ENCODE results near the gene SEMA4A. TPM values are rescaled to one million over a fixed set of nuclear protein-coding genes. Genes with fewer than 3 reads are reported as not detected.

Gene SEMA4A
- total and polyA plus RNA-seq, 9 of the 15 experiments (the other 6 are each of a cell fraction or from before 2014, with no cell fraction given) = 0.04 to 1.7 (median 0.45) TPM

DNA sequence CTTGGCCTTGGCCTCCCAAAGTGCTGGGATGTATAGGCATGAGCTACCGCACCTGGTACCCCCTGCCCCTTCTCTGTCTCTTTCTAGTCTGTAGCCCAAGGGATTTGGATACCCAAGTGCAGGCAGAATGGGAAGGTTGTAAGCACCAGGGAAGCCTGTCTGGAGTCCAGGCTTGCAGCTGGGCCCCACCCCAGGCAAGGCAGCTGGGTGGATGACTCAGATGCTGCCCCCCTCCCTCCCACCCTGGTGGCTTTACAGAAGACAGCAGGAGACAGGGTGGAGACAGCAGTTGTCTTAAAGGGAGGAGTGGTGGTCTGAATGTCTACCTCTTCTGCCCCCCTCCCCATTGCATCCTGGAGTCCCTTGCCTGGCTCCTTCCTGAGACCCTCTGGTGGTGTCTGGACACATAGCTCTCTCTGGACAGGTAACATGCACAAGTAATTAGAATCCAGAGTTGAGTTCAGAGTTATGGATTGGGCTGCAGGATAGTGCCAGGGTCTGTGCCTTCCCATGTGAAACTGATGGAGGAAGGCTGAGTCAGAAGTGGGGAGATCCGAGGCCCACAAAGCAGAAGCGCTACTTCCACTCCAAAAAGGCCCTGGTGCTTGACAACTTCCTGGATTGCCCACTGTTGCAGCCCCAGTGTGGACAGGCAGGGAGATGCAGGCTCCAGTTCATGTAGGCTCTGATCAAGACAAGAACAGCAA is 33.7 kb upstream of the SEMA4A start (continued):
- no peak for TF ChIP-seq HOXB6 (CRISPR knock-in tag; IDR thresholded peaks at IDR 0.05; ENCODE audit: borderline replicate concordance)
- TF ChIP-seq, protein P1, sequence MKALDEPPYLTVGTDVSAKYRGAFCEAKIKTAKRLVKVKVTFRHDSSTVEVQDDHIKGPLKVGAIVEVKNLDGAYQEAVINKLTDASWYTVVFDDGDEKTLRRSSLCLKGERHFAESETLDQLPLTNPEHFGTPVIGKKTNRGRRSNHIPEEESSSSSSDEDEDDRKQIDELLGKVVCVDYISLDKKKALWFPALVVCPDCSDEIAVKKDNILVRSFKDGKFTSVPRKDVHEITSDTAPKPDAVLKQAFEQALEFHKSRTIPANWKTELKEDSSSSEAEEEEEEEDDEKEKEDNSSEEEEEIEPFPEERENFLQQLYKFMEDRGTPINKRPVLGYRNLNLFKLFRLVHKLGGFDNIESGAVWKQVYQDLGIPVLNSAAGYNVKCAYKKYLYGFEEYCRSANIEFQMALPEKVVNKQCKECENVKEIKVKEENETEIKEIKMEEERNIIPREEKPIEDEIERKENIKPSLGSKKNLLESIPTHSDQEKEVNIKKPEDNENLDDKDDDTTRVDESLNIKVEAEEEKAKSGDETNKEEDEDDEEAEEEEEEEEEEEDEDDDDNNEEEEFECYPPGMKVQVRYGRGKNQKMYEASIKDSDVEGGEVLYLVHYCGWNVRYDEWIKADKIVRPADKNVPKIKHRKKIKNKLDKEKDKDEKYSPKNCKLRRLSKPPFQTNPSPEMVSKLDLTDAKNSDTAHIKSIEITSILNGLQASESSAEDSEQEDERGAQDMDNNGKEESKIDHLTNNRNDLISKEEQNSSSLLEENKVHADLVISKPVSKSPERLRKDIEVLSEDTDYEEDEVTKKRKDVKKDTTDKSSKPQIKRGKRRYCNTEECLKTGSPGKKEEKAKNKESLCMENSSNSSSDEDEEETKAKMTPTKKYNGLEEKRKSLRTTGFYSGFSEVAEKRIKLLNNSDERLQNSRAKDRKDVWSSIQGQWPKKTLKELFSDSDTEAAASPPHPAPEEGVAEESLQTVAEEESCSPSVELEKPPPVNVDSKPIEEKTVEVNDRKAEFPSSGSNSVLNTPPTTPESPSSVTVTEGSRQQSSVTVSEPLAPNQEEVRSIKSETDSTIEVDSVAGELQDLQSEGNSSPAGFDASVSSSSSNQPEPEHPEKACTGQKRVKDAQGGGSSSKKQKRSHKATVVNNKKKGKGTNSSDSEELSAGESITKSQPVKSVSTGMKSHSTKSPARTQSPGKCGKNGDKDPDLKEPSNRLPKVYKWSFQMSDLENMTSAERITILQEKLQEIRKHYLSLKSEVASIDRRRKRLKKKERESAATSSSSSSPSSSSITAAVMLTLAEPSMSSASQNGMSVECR (CRISPR knock-in tag; IDR thresholded peaks at IDR 0.05) = peak; percentile 25
- TF ChIP-seq, protein P2, sequence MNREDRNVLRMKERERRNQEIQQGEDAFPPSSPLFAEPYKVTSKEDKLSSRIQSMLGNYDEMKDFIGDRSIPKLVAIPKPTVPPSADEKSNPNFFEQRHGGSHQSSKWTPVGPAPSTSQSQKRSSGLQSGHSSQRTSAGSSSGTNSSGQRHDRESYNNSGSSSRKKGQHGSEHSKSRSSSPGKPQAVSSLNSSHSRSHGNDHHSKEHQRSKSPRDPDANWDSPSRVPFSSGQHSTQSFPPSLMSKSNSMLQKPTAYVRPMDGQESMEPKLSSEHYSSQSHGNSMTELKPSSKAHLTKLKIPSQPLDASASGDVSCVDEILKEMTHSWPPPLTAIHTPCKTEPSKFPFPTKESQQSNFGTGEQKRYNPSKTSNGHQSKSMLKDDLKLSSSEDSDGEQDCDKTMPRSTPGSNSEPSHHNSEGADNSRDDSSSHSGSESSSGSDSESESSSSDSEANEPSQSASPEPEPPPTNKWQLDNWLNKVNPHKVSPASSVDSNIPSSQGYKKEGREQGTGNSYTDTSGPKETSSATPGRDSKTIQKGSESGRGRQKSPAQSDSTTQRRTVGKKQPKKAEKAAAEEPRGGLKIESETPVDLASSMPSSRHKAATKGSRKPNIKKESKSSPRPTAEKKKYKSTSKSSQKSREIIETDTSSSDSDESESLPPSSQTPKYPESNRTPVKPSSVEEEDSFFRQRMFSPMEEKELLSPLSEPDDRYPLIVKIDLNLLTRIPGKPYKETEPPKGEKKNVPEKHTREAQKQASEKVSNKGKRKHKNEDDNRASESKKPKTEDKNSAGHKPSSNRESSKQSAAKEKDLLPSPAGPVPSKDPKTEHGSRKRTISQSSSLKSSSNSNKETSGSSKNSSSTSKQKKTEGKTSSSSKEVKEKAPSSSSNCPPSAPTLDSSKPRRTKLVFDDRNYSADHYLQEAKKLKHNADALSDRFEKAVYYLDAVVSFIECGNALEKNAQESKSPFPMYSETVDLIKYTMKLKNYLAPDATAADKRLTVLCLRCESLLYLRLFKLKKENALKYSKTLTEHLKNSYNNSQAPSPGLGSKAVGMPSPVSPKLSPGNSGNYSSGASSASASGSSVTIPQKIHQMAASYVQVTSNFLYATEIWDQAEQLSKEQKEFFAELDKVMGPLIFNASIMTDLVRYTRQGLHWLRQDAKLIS (CRISPR knock-in tag; IDR thresholded peaks at IDR 0.05) = no peak
- TF ChIP-seq POLR2G (IDR thresholded peaks at IDR 0.05; ENCODE audit: low read depth, low read length) = no peak
- 0 out of 2 replicates have a peak, but pooled peaks have one; percentile 7 for TF ChIP-seq TCF7 (IDR thresholded peaks at IDR 0.05; ENCODE audit: borderline replicate concordance)
- no peak for TF ChIP-seq HMGN3 (IDR thresholded peaks at IDR 0.05; ENCODE audit: borderline replicate concordance, extremely low read depth, insufficient read length, low read depth, low read length)
- TF ChIP-seq, protein P3, sequence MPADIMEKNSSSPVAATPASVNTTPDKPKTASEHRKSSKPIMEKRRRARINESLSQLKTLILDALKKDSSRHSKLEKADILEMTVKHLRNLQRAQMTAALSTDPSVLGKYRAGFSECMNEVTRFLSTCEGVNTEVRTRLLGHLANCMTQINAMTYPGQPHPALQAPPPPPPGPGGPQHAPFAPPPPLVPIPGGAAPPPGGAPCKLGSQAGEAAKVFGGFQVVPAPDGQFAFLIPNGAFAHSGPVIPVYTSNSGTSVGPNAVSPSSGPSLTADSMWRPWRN (IDR thresholded peaks at IDR 0.05; ENCODE audit: low read depth) = no peak
- TF ChIP-seq BACH1 (tag; IDR thresholded peaks at IDR 0.05) = no peak
- TF ChIP-seq, protein P4, sequence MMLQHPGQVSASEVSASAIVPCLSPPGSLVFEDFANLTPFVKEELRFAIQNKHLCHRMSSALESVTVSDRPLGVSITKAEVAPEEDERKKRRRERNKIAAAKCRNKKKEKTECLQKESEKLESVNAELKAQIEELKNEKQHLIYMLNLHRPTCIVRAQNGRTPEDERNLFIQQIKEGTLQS (IDR thresholded peaks at IDR 0.05) = peak; percentile 79
- TF ChIP-seq, protein P4 (CRISPR knock-in tag; conservative IDR thresholded peaks at IDR 0.05) = no peak
- no peak for TF ChIP-seq U2AF2 (optimal IDR thresholded peaks at IDR 0.05; ENCODE audit: low read depth, low read length)
- TF ChIP-seq, protein P5, sequence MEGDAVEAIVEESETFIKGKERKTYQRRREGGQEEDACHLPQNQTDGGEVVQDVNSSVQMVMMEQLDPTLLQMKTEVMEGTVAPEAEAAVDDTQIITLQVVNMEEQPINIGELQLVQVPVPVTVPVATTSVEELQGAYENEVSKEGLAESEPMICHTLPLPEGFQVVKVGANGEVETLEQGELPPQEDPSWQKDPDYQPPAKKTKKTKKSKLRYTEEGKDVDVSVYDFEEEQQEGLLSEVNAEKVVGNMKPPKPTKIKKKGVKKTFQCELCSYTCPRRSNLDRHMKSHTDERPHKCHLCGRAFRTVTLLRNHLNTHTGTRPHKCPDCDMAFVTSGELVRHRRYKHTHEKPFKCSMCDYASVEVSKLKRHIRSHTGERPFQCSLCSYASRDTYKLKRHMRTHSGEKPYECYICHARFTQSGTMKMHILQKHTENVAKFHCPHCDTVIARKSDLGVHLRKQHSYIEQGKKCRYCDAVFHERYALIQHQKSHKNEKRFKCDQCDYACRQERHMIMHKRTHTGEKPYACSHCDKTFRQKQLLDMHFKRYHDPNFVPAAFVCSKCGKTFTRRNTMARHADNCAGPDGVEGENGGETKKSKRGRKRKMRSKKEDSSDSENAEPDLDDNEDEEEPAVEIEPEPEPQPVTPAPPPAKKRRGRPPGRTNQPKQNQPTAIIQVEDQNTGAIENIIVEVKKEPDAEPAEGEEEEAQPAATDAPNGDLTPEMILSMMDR (IDR thresholded peaks at IDR 0.05 in 2 of 3, conservative IDR thresholded peaks at IDR 0.05 in 1 of 3; ENCODE audit: insufficient read depth in 2 of 3, low read depth in 1 of 3, low read length in 3 of 3) = 0 out of 6 replicates have a peak, but pooled peaks of 1 of the 3 experiments have one; percentile 8
- TF ChIP-seq ZNF311 (CRISPR knock-in tag; IDR thresholded peaks at IDR 0.05) = no peak
- 0 out of 2 replicates have a peak, but pooled peaks have one; percentile 28 for TF ChIP-seq ZNF766 (CRISPR knock-in tag; conservative IDR thresholded peaks at IDR 0.05)
